HS-27A (cell line): Measurements from ENCODE around the gene ATL2.
"Not testable (repeated sequence)": the region's sequence is repeated elsewhere in the genome, so short reads cannot be mapped to it uniquely, and the experiment has no call there.

ENCODE experiments used
- DNase-seq: peaks from one replicate; pipeline ENCODE4 v3.0.0-alpha.2; 2012; ENCODE audit warnings: low read depth, missing footprints

ATL2 gene

DNA sequence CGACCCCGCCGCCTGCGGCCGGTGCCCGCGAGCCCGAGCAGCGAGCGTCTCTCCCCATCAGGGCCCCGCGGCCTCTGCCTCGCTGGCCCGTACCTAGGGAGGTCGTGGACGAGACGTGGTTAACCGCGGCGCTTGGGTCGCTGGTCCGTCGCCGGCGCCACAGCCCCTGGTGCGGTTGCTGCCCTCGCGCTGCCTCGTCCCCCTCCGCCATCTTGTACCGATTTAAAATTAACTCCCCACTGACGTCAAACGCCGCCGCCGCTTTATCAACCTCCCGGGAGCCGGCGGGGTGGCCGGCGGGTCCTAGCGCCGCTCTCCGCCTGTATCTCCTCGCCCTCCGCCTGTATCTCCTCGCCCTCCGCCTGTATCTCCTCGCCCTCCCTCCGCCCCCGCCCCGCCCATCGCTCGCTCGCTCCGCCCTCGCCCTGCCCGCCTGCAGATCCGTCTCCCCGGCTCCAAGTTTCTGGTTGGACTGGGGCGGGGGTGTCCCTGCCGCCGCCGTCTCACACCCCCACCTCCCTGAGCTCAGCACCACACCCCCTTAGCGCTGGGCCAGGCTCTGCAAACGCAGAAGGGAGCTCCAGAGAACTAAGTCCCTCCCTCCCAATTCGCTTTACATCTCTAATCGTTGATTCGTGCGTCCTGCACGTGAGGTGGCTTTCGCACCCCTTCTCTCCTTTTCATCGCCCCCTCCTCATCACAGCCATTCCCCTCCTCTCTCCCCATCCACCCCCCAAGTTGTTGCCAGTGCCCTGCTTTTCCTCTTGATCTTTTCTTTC is at the start of gene ATL2:
Gene ATL2 (minus strand): TSS at position 224 of the 779 bp plus-strand sequence. CDS start 13 bp downstream, at position 211.
- peak; percentile 68 for DNase-seq

DNA sequence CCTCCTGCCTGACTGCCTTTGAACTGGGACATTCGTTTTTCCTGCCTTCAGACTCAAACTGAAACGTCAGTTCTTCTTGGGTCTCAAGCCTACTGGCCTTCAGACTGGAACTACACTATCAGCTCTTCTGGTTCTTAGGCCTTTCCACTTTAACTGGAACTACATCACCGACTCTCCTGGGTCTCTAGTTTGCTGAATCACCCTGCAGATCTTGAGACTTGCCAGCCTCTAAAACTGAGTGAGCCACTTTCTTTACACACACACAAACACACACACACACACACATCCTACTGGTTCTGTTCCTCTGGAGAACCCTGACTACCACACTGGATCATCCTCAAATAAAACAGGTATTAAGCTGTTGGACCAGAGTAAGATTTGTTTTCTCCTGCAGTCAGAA is 46.7 kb upstream of the ATL2 start:
- DNase-seq, result no peak

DNA sequence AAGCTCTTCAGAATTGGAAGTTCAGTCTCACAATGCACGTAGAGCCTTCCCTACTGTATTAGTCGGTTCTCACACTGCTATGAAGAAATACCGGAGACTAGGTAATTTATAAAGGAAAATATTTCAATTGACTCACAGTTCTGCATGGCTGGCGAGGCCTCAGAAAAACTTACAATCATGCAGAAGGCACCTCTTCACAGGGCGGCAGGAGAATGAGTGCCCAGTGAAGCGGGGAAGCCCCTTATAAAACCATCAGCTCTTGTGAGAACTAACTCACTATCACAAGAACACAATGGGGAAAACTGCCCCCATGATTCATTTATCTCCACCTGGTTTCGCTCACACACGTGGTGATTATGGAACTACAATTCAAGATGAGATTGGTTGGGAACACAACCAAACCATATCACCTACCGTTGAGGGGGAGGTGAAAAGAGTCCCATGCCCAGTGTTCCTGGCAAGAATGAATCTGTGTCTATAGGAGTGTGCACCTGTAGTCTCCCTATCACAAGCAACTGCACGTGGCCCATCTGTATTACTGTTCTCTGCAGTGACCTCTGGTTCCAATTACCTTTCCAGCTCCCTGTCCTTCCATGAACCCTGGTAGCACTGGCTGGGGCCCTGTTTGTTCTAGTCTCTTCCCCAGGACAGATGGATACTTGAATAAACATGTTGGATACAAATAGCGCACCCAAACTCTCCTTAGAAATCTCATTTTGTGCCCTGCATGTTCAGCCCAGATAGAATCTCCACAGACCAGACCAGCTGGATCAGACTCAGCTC is 44.4 kb upstream of the ATL2 start:
- DNase-seq, result no peak

DNA sequence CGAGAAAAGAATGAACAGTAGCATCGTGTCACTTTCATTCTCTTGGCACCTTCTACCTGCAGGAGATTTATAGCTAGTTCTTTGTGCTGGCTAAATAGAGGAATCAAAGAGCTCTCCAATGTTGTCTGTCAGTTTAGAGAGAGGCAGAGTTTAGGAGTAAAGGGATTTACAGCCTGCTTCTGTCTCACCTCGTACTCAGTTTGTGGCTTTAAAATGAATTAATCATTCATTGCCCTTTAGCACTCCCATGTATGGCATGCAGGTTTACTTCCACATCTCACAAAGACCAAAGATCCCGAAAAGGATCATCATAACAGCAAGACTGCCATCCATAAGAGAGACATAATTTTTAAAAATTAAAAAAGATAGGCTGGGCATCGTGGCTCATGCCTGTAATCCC is 42.4 kb upstream of the ATL2 start:
- DNase-seq, result no peak

DNA sequence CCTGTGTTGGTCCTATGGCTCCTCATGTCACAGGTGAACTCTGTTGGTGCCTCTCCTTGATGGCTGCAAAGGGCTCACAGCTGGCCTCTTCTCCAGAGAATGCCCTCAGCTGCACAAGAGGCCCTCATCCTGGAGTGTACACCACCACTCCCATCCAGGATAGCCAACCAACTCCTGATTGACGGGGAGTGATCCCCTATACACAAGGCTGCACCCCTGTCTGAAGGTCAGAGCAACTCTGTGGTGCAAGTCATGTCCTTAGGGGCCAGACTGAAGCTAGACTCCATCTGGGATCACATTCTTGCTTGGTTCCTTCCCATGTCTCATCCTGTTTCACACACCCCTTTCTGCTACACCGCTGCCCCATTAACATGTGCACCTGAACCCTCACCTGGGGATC is 41.7 kb upstream of the ATL2 start:
- DNase-seq, result no peak

DNA sequence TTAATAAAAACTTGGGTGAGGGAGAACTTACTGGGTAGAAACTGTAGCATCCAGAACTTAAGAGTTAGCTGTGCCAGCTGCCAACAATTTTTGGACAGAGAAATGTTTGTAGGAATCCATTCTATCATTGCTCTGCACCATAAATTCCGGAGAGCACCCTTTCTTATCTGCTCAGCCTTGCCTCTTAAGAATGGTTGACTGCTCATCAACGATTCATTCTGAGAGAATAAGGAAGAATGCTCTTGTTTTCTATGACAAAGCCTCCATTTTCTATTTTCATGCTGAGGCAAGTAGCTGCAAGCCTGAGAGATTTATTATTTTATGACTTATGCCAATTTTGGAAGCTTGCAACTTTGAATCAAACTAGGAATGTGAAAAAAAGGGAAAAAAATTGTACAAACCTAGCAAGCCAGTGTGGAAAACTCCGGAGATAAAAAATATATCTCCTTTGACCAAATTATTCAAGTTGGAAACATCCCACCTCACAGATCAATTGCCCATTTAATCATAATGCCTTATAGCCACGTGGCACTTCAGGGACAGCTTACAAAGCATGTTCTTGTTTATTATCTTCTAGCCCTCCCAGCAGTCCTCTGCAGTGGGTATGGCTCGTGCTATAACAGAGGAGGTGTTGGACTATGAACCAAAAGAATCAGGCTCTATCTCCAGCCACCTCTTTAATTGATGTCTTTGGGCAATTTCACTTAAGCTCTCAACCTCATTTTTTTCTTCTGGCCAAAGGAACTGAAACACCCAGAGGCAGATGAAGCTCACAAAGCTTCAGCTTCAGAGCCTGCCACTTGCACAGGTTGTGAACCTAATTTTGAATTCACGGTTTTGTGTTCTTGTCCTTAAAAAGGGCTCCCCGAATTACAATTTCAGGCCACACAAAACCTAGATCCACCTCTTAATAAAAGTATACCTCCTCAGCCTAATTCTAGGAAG is 40.9 kb upstream of the ATL2 start:
- no peak for DNase-seq

DNA sequence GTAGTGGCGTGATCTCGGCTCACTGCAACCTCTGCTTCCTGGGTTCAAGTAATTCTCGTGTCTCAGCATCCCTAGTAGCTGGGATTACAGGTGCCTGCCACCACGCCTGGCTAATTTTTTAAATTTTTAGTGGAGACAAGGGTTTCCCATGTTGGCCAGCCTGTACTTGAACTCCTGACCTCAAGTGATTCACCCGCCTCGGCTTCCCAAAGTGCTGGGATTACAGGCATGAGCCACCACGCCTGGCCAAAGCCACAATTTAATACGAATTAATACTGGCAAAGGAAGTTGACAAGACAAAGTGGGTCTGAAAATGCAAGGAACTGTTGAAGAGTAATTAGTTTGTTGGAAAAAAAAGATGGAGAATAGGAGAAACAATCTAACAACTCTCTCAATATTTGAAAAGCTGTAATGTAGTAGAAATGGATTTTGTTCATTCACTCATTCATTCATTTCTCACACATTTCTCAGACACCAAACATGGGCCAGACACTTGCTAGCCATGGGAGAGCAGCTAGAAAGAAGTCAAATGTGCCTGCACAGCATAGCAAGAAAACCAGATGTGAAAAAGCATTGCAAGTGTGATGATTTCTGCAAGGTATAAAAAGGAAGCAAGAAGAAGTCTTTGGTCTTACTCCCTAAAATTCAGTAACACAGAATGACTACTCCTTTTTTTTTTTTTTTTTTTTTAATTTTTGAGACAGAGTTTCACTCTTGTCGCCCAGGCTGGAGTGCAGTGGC is 39.4 kb upstream of the ATL2 start:
- DNase-seq, result no peak

DNA sequence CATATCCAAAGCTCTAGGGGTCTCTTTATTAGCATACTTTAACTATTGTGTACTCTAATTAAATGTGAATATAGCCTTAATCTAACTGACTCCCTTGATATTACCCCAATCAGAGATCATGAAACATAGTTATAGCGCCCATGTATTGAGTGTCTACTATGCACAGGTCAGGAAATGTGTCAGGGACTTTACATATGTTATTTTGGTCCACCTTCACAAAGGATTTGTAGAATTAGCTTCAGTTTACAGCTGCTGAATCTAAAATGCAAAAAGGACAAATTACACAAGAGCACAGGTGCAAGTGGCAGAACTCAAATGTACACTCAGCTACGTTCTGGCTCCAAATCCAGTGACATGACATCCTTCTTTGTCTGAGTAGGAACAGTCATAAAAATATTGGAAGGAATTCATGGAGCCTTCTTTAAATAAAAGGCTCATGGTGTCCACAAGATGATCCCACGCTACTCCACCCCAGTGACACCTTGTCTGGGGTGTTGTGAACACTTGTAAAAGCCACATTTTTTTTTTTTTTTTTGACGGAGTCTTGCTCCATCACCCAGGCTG is 38.7 kb upstream of the ATL2 start:
- DNase-seq, result no peak

DNA sequence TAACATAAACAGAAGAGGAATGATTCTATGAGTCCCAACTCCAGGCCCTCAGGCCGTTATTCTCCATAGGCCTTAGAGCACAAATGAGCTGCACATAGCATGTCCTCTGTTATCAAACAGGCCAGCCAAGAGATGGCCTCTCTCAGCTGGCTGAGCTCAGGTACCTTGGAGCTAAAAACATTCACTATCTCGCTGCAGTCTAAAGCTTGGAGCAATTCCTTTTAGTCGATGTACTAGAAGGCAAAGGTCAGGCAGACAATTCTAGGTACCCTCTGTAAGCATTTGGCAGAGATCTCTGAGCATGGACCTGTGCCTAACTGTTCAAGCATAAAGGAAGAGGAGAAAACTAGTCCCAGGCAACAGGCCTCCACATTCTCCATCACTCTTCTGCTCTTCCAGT is 38.0 kb upstream of the ATL2 start:
- no peak for DNase-seq

DNA sequence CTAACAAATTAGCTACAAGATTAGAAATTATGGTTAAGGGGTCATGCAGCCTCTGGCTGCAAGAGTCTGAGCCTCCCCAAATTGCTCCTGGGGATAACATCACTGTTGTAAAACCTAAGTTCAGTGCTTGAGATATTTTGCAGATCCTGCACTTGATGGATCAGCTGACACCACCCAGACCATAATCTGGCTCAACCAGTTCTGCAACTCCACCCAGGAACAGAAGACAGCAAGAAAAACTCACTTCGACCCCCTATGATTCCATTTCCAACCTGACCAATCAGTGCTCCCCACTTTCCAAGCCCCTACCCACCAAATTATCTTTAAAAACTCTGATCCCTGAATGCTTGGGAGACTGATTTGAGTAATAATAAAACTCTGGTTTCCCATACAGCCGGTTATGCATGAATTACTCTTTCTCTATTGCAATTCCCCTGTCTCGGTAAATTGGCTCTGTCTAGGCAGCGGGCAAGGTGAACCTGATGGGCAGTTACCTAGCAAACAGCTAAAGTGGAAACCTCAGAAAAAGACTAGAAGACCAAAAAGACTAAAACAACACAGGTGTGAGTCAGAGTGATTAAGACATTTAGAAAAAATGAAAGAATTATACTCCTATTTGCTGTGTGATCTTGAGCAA is 35.3 kb upstream of the ATL2 start:
- not testable (repeated sequence) for DNase-seq

DNA sequence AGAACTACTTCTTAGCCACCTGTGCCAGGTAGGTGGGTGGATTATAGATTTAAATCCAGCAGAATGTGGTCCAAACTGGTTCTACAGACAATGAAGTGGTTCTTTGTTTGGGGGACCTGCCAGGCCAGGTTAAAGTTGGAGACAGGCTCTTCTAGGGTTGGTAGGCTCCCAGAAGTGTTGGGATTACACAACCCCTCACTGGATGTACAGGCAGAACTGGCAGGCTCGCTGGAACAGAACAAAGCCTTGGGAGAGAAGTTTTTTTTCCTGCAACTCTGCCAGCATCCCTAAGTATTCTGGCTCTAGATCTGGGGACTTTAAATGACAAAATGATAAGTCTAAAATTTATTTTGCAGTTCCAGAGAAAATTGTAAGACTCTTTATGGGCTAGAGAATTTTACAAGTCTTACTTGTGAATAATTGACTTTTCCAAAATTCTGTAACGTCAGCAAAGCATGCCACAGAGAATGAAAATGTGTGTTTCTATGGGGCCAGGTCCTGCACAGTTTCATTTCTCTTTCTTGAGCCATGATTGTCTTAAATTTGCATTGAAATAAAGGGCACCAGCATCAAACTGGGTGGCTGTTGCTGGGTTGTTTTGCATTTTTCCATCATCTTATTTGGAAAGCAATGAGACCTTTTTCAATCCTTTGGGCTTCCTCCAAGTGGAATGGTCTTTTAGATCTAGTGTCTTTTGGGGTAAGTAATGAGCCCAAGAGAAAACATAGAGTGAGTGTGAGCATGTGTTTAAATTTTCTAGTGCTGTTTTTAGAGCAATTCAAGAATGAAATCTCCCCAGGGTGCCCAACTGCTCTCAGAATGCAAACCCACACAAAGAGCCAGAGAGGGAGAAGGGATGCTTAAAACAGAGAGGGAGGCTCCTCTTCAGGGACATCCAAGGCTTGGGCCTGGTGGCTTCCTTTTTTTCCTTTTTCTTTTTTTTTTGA is 32.4 kb upstream of the ATL2 start:
- no peak for DNase-seq

DNA sequence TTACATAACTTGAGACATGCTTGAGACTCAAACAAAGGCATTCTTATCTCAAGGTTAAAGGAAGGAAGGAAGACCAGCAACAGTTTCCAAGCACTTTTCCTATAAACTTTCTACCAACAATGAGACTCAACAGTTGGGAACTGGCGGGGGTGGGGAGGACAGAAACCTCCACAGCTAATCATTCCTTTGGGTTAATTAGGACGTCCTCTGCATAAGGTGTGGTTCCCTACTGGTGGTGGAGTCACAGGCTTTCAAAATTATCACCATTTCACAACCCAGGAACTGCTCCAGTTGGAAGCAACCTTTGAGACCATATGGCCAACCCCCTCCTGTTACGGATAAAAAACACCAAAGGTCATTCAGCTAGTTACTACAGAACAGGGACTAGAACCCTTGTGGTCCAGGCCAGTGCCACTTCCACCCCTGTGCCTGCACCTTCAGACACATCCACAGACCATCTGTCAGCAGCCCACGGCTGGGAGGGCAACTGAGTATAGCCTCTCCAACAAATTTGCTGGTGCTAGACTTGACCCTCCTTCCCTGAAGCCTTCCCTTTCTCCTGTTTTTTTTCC is 30.1 kb upstream of the ATL2 start:
- no peak for DNase-seq

DNA sequence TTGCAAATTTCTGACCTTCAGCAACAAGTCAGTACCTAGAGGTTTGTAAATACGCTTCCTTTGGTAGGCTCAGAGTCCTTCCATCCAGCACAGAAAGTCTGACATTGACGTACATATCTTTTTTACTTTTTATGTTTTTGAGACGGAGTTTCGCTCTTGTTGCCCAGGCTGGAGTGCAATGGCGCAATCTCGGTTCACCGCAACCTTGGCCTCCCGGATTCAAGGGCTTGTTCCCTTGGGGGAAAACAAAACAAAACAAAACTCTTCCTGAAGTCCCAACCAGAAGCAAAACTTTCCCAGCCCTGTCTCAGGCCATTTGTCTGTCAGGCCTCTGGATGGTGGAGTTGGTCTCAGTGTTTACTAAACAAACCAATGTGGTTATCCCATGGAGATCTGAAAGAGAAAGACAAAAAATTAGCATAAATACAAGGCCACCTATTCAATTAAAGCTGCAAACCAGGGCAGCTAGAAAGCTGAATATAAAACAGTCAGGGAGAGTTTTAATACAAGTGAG is 29.6 kb upstream of the ATL2 start:
- no peak for DNase-seq

DNA sequence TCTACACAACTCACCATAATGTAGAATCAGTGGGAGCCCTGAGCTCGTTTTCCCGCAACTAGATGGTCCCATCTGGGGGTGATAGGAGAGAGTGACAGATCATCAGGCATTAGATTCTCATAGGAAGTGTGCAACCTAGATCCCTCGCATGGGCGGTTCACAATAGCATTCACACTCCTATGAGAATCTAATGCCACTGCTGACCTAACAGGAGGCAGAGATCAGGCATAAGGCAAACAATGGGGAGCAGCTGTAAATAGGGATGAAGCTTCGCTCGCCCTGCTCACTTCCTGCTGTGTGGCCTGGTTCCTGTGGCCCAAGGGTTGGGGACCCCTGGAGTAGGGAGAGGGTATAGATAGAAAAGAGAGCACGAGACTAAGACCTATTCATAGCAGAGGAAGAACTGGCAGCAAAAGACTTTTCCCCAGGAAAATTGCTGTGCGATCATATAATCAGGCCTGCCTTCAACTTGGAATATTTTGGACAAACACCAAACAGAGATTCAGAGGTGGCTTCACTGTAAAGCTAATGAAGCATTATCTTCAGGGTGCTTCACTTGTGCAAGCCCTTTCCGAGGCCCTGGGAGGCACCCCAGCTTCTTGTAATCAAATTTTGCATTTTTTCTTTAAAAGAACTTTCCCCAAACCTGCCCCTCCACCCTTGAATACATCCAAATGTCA is 29.0 kb upstream of the ATL2 start:
- no peak for DNase-seq

DNA sequence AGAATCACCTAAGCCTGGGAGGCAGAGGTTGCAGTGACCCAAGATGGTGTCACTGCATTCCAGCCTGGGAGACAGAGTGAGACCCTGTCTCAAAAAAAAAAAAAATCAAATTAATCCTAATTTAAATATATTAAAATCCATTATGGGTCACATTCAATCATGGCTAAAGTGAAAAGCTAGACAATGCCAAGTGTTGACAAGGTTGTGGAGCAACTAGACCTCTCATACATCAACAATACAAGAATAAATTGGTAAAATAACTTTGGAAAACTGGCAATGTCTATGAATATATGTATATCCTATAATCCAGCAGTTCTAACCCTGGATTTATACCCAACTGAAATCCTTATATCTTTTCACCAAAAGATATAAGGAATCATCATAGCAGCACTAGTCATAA is 23.4 kb upstream of the ATL2 start:
- DNase-seq, result no peak

DNA sequence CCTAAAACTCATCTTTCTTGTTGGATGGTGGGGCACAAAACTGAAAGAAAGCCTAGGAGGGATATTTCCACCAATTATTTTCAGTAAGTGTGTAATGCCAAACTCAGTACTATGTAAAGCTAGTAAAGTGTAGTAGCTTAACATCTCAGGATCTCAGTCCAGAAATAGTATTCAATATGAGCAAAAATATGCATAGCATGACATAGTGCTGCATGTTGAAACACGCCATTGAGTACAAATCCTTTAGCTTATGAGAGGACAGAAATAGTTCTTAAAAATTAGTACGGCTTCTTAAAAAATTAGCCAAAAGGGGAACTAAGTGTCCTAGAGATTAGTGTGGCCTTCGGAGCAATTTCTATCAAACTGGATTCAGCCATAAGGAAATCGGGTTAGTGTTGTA is 21.7 kb upstream of the ATL2 start:
- DNase-seq, result no peak

DNA sequence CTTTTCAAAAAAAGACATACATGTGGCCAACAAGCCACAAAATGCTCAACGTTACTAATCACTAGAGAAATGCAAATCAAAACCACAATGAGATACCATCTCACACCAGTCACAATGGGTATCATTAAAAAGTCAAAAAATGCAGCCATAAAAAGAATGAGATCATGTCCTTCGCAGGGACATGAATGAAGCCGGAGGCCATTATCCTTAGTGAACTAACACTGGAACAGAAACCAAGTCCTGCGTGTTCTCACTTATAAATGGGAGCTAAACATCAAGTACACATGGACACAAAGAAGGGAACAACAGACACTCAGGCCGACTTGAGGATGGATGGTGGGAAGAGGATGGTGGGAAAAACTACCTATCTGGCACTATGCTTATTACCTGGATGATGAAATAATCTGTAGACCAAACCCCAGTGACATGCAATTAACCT is 17.8 kb upstream of the ATL2 start:
- no peak for DNase-seq

DNA sequence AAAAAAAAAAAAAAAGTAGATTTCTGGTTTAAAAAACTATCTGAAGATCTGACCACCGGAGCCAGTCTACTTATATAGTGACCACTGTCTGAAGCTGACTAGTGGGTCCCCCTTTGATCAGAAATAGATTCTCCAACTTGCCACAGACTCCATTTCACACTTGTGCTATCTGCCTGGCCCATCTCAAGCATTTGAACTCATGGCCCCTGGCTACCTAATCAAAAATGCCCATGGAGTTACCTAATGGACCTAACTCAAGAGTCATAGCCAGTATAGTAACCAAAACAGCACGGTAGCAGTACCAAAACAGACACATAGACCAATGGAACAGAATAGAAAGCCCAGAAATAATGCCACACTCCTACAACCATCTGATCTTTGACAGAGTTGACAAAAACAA is 17.0 kb upstream of the ATL2 start:
- no peak for DNase-seq
